Posterior cingulate gyrus (tissue), 11 donors: ENCODE data around the gene RFX7.
"Not testable (repeated sequence)": the region's sequence is repeated elsewhere in the genome, so short reads cannot be mapped to it uniquely, and the experiment has no call there.

Experiments
- DNase-seq, 10 donors: peaks; one replicate each; pipeline versions ENCODE4 v3.0.0 to v3.0.0-alpha.2; 2020 to 2021; ENCODE audit warnings: mixed read lengths in 3 of 10
- intact Hi-C: fragments of 100-400 bp; cut with DNase I; formaldehyde crosslinking; loops from one replicate; pipeline ENCODE4 v1.15.1; 2023

The RFX7 gene

GRCh38 chr15:56208185-56208584 lies 35.5 kb downstream of the RFX7 start:
- intact Hi-C loops: no loop called here

GRCh38 chr15:56207711-56208110 lies 36.0 kb downstream of the RFX7 start:
- no peak for DNase-seq
- intact Hi-C loops: no loop called here

More at GRCh38 chr15:56208185-56208584, 35.5 kb downstream of the RFX7 start:
- no peak for DNase-seq

DNA sequence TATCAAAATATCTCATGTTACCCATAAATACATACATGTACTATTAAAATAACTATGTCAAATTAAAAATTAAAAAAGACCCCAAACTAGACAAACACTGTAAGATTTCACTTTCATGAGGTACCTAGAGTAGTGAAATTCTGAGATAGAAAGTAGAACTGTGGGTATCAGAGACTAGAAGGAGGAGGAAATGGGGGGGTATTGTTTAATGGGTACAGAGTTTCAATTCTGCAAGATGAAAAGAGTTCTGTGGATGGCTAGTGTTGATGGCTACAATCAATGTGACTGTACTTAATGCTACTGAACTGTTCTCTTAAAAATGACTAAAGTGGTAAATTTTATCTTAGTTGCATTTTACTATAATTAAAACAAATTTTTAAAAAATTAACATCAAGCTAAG lies 36.6 kb downstream of the RFX7 start:
- no peak for DNase-seq
- intact Hi-C loops: no loop called here

DNA sequence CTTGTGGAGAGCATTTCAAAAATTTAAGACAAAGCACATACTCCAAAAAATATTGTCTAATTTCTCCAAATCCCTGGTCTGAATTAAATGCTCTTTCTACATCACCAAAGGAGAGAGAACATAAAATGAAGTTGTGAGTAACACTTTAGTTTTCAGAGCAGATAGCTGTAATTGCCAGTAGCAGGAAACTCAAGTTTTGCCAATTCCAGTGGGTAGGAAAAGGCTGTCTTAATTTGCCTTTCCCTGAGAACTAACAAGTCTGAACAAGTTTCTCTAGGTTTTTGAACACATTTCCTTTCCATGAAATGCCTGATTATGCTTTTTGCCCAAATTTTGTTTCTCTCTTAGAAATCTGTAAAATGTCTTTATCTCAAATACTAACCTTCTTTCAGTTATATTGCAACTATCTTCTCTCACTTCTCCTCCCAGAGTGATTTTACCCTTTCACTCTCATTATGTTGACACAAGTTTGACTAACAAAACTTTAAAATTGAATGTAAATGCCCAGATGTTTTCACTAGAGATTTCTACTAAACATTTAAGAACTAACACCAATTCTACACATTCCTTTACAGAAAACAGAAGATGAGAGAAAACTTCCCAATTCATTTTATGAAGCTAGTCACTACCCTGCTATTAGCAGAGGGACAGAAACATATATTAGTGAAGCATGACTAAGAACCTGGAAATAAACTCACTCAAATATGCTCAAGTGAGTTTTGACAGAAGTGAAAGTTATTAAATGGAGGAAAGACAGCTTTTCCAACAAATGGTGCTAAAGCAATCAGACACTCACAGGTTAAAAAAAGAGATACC lies 38.4 kb downstream of the RFX7 start:
- intact Hi-C loops: no loop called here

DNA sequence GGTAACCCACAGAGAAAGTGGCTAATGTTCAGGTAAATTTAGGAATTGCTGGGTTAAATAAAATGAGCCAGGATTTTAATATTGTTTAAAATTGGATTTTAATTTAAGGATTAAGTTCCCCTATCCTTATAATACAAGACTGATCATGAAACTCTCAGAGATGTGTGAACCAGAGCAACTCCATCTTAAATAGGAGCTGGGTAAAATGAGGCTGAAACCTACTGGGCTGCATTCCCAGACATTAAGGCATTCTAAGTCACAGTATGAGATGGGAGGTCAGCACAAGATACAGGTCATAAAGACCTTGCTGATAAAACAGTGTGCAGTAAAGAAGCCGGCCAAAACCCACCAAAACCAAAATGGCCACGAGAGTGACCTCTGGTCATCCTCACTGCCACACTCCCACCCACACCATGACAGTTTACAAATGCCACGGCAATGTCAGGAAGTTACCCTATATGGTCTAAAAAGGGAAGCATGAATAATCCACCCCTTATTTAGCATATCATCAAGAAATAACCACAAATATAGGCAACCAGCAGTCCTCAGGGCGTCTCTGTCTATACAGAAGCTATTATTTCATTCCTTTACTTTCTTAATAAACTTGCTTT lies 40.3 kb downstream of the RFX7 start:
- intact Hi-C loops: not testable (repeated sequence)

More for the DNA sequence above, 38.4 kb downstream of the RFX7 start:
- no peak for DNase-seq

DNA sequence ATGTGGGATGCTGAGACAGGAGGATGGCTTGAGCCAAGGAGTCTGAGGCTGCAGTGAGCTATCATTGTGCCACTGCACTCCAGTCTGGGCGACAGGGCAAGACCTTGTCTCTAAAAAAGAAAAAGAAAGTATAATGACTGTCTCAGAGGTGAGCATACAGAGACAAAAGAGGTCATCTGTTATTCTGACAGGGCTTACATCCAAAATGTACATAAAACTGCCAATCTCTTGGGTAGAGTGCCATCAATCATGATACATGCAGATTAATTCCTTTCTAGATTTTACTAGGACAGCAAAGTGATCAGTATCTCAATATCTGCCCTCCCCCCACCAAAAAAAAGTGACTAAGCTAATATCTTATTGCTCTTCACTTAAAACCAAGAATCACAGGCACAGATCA lies 41.0 kb downstream of the RFX7 start:
- intact Hi-C loops: no loop called here
- no peak for DNase-seq

More for the DNA sequence above, 40.3 kb downstream of the RFX7 start:
- not testable (repeated sequence) for DNase-seq

- DNase-seq: no peak
- intact Hi-C loops: no loop called here
Observed at GRCh38 chr15:56199038-56199437, 44.6 kb downstream of the RFX7 start.

DNA sequence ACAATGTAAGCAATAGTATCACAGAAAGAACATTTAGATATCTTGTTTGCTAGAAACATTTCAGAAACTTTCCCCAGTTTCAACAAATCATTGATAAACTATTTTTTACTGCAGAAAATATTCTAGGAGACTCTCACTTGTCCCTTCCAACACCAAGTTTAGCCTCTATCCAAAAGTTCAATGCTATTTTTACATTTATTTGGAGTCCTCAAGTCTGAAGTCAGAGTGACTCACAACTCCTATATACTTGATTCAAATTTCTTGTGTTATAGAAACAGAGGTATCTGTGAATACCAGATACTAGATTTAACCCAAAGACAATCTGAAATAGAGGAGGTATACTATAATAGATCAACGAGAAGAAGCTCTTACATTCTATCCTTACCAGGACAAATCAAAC lies 49.6 kb downstream of the RFX7 start:
- DNase-seq: no peak
- intact Hi-C loops: no loop called here

- peak in 2 of 10 donors; percentile 45 to 59 for DNase-seq
- intact Hi-C loops: no loop called here
Observed at GRCh38 chr15:56192659-56193442, 50.8 kb downstream of the RFX7 start.

- intact Hi-C loops: no loop called here
Observed at GRCh38 chr15:56187665-56188064, 56.0 kb downstream of the RFX7 start.

DNA sequence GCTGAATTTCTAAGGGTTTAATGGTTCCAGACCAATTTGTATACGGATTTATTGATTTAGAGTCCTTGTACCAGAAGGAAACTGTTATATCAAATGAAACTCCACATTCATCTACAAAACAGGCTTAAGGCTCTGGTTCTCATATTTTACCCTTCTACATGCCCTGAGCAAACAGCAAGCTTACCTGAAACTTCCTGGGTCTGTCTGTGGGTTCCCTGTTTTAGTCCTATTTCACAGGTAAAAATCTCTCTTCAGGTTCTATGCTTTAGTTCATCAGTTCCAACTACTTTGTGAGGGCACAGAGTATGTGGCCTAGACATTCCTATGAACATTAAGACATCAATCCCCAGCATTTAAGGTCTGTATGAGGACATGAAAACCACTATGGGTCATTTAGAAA lies 57.7 kb downstream of the RFX7 start:
- DNase-seq: no peak
- intact Hi-C loops: no loop called here

More at GRCh38 chr15:56187665-56188064, 56.0 kb downstream of the RFX7 start:
- no peak for DNase-seq

GRCh38 chr15:56184516-56184915 lies 59.2 kb downstream of the RFX7 start:
- intact Hi-C loops: no loop called here
- DNase-seq: no peak

DNA sequence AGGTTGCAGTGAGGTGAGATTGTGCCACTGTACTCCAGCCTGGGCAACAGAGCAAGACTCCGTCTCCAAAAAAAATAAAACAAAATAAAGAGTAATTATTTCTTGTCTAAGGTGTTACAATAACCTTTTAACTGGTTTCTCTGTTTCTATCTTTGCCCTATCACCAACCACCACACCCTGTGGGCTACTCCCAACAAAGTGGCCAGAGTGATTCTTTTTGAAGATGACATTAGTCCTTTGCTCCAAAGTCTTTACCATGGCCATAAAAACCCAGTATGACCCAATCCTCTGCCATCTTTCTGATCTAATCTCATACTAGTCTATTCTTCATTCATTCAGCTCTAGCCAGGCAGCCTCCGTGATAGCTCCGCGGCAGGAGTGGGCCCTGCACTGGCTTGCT lies 62.8 kb downstream of the RFX7 start:
- intact Hi-C loops: no loop called here
- DNase-seq: no peak

GRCh38 chr15:56176996-56177395 lies 66.7 kb downstream of the RFX7 start:
- no peak for DNase-seq
- intact Hi-C loops: no loop called here

- DNase-seq: no peak
- intact Hi-C loops: no loop called here
Observed at GRCh38 chr15:56175788-56176187, 67.9 kb downstream of the RFX7 start.

DNA sequence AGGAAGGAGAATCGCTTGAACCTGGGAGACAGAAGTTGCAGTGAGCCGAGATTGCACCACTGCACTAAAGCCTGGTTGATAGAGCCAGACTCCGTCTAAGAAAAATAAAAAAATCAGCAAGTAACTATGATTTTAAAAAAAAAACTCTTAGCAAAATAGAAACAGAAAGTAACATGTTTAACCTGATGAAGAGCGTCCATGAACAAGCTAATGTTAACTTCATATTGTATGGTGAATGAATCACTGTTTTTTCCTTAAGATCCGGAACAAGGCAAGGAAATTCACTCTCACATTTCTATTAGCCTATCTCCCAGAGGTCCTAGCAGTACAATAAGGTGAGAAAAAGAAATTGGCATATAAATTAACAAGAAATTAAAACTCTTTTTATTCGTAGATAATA lies 69.0 kb downstream of the RFX7 start:
- intact Hi-C loops: no loop called here

GRCh38 chr15:56168394-56168793 lies 75.3 kb downstream of the RFX7 start:
- DNase-seq: no peak
- intact Hi-C loops: no loop called here

More for the DNA sequence above, 69.0 kb downstream of the RFX7 start:
- no peak for DNase-seq

GRCh38 chr15:56165234-56165633 lies 78.4 kb downstream of the RFX7 start:
- DNase-seq: no peak
- intact Hi-C loops: no loop called here

GRCh38 chr15:56160966-56161365 lies 82.7 kb downstream of the RFX7 start:
- DNase-seq: no peak
- intact Hi-C loops: no loop called here

DNA sequence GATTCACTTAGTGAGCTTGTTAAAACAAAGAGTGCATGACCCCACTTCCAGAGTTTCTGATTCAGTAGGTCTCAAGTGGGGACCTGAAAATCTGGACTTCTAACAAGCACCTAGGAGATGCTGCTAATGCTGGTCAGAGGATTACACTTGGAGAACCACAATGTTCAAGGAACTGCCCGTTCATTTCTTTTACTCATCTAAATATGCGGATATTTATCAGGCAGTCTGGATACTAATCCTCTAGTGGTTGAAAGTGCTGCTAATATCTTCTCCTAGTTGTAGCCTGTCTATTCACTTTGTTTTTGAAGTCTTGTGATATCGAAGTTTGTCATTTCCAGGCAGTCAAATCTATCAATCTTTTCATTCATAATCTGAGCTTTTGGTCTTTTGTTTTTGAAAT lies 86.8 kb downstream of the RFX7 start:
- intact Hi-C loops: no loop called here
- DNase-seq: no peak

DNA sequence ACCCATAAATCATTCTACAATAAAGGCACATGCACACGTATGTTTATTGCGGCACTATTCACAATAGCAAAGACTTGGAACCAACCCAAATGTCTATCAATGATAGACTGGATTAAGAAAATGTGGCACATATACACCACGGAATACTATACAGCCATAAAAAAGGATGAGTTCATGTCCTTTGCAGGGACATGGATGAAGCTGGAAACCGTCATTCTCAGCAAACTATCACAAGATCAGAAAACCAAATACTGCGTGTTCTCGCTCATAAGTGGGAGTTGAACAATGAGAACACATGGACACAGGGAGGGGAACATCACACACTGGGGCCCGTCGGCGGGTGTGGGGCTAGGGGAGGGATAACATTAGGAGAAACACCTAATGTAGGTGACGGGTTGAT lies 88.4 kb downstream of the RFX7 start:
- intact Hi-C loops: not testable (repeated sequence)
- peak in 2 of 10 donors; percentile 33 to 35 for DNase-seq
